MM.1S (cell line): Measurements from ENCODE around the gene DPP9.

ENCODE experiments used
- DNase-seq: peaks from one replicate; pipeline ENCODE4 v3.0.0-alpha.2; 2015
- H2AFZ ChIP-seq: fragments of 300-600 bp; sonication (generic); 2 replicates; pipeline ENCODE4 v1.6.0; 2016; ENCODE audit warnings: antibody characterized with exemption, low read length
- H3F3A ChIP-seq: fragments of 300-600 bp; sonication (generic); 2 replicates; pipeline ENCODE4 v1.6.1; 2016; ENCODE audit warnings: mild to moderate bottlenecking, antibody characterized with exemption, low read length, moderate library complexity, mixed read lengths; ENCODE audit not compliant: insufficient read depth
- H3K27ac ChIP-seq: fragments of 300-600 bp; sonication (generic); 2 replicates; pipeline ENCODE4 v1.5.1; 2016; ENCODE audit warnings: mild to moderate bottlenecking, low read length
- H3K27me3 ChIP-seq: fragments of 300-600 bp; sonication (generic); replicated peaks from 2 replicates; pipeline ENCODE4 v1.6.0; 2016; ENCODE audit warnings: low read length; ENCODE audit not compliant: insufficient read depth
- H3K36me3 ChIP-seq: fragments of 300-600 bp; sonication (generic); replicated peaks from 2 replicates; pipeline ENCODE4 v1.6.1; 2016; ENCODE audit warnings: mild to moderate bottlenecking, low read length, mixed read lengths; ENCODE audit not compliant: insufficient read depth
- H3K4me1 ChIP-seq: fragments of 300-600 bp; sonication (generic); 2 replicates; pipeline ENCODE4 v1.6.1; 2016; ENCODE audit warnings: low read length, mixed read lengths
- H3K4me2 ChIP-seq: fragments of 300-600 bp; sonication (generic); 2 replicates; pipeline ENCODE4 v1.6.0; 2016; ENCODE audit warnings: low read depth, low read length
- H3K4me3 ChIP-seq: fragments of 300-600 bp; sonication (generic); 2 replicates; pipeline ENCODE4 v1.5.1; 2016; ENCODE audit warnings: low read length, mixed read lengths
- H3K79me2 ChIP-seq: fragments of 300-600 bp; sonication (generic); 2 replicates; pipeline ENCODE4 v1.6.1; 2016; ENCODE audit warnings: mixed run types, low read length, mixed read lengths
- H3K9ac ChIP-seq: fragments of 300-600 bp; sonication (generic); 2 replicates; pipeline ENCODE4 v1.6.1; 2016; ENCODE audit warnings: low read length, mixed read lengths
- H3K9me2 ChIP-seq: fragments of 300-600 bp; sonication (generic); replicated peaks from 2 replicates; pipeline ENCODE4 v1.6.1; 2016; ENCODE audit warnings: mild to moderate bottlenecking, low read length, mixed read lengths; ENCODE audit not compliant: insufficient read depth
- H3K9me3 ChIP-seq: fragments of 300-600 bp; sonication (generic); replicated peaks from 2 replicates; pipeline ENCODE4 v1.6.1; 2016; ENCODE audit warnings: mild to moderate bottlenecking, low read length, mixed read lengths; ENCODE audit not compliant: insufficient read depth
- H4K20me1 ChIP-seq: fragments of 300-600 bp; sonication (generic); 2 replicates; pipeline ENCODE4 v1.6.1; 2016; ENCODE audit warnings: mild to moderate bottlenecking, low read length, moderate library complexity, mixed read lengths; ENCODE audit not compliant: insufficient read depth
- EZH2 ChIP-seq: fragments of 300-600 bp; sonication (generic); optimal IDR thresholded peaks from 2 replicates; pipeline ENCODE3; 2017; ENCODE audit warnings: low read depth, mild to moderate bottlenecking, antibody characterized with exemption, low read length, mixed read lengths
- EZH2phosphoT487 ChIP-seq: fragments of 300-600 bp; sonication (generic); IDR thresholded peaks from 2 replicates; pipeline ENCODE4 v1.6.1; 2018; ENCODE audit warnings: antibody characterized with exemption, low read length
- TF ChIP-seq, protein P1 (sequence below): fragments of 300-600 bp; sonication (generic); IDR thresholded peaks from 2 replicates; pipeline ENCODE4 v1.5.1; 2016; ENCODE audit warnings: antibody characterized with exemption, low read length, mixed read lengths

Gene DPP9

DNA sequence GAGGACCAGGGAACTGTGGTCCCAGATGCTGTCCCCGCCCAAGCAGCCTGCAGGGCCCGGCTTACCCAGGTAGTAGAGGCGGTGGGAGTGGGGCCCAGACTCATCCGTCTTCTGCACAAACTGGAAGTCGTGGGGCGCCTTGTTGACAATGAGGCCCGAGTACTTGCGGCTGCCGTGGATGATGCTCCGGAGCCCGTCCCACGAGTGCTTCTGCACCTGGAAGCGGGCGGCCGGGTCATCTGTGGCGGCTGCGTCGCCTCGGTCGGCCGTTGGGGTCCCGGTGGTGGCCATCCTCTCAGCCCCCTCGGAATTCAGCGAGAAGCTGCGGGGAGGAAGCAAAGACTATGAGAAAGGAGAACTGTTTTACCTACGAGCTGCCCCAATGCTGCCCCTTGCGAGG, 9.6 kb downstream of the DPP9 start:
- Histone ChIP-seq H3K27ac (no peak overlapping the region), H2AFZ (no peak overlapping the region), H3K36me3 (peaks cover 7% of the 10 kb centered on the region; the same call in 1 of the 2 replicates), H4K20me1 (no peaks in the 10 kb centered on the region), H3K4me1 (no peaks in the 10 kb centered on the region), H3K79me2 (peaks cover 16% of the 10 kb centered on the region; the same call in 1 of the 2 replicates), H3K9me3 (no peaks in the 10 kb centered on the region), H3K9me2 (no peaks in the 10 kb centered on the region), H3K9ac (no peak overlapping the region), H3K27me3 (no peaks in the 10 kb centered on the region), H3F3A (no peaks in the 10 kb centered on the region), H3K4me2 (no peak overlapping the region), H3K4me3 (no peak overlapping the region)
- TF ChIP-seq EZH2 = no peak
- TF ChIP-seq, protein P1, sequence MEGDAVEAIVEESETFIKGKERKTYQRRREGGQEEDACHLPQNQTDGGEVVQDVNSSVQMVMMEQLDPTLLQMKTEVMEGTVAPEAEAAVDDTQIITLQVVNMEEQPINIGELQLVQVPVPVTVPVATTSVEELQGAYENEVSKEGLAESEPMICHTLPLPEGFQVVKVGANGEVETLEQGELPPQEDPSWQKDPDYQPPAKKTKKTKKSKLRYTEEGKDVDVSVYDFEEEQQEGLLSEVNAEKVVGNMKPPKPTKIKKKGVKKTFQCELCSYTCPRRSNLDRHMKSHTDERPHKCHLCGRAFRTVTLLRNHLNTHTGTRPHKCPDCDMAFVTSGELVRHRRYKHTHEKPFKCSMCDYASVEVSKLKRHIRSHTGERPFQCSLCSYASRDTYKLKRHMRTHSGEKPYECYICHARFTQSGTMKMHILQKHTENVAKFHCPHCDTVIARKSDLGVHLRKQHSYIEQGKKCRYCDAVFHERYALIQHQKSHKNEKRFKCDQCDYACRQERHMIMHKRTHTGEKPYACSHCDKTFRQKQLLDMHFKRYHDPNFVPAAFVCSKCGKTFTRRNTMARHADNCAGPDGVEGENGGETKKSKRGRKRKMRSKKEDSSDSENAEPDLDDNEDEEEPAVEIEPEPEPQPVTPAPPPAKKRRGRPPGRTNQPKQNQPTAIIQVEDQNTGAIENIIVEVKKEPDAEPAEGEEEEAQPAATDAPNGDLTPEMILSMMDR = no peak
- TF ChIP-seq EZH2phosphoT487 = no peak
- DNase-seq = no peak

DNA sequence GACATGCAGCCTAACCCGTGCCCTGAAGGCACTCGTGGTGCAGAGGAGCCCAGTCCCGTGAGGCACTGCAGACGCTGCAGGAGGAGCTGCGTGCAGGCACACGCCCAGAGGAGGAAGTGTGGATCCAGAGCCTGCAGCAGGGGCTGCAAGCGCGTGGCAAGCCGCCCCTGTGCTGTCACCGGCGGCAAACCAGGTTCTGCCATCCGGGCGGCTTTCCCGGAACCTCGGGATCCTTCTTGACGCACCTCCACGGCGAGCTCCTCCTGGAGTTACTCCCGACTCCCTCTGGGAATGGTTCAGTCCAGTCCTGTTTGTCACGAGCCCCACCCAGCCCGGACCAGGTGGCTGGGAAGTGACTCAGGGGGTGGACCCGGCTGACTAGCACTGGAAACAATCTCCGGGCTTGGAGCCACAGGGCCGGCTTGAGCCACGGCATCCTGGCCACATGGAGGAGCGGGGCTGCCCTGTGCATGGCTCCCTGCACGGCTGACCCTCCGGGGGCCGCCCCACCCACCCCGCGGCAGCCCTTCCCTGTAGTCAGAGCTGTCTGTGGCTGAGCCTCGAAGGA, 10.2 kb downstream of the DPP9 start:
- no peak overlapping the region for H3K4me2 ChIP-seq
- no peak for DNase-seq

DNA sequence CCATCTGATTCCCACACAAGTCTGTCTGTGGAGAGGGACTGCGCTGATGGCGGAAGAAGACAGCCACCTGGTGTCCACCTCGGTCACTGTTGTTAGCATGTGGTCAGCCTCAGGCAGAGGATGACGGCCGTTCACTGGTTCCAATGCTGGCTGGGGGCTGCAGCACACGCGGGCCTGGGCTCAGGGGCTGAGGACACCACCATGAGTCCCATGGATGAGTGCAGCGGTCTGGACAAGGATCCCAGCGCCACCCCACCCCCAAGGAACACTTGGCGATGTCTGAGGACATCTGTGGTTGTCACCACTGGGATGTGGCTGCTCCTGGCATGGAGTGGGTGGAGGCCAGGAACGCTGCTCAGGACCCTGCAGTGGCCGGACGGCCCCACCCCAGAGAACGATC, 10.9 kb downstream of the DPP9 start:
- H3F3A ChIP-seq = no peaks in the 10 kb centered on the region
- no peaks in the 10 kb centered on the region for H3K4me1 ChIP-seq
- no peak overlapping the region for H2AFZ ChIP-seq
- TF ChIP-seq, protein P1 = no peak
- TF ChIP-seq EZH2 = no peak
- TF ChIP-seq EZH2phosphoT487 = no peak
- no peaks in the 10 kb centered on the region for H3K9me2 ChIP-seq
- H4K20me1 ChIP-seq = no peaks in the 10 kb centered on the region
- no peak overlapping the region for H3K4me3 ChIP-seq
- peaks cover 9% of the 10 kb centered on the region; the same call in 1 of the 2 replicates for H3K79me2 ChIP-seq
- DNase-seq = no peak
- H3K4me2 ChIP-seq = no peak overlapping the region
- H3K9ac ChIP-seq = no peak overlapping the region
- H3K36me3 ChIP-seq = peaks cover 7% of the 10 kb centered on the region; the same call in 1 of the 2 replicates
- H3K27me3 ChIP-seq = no peaks in the 10 kb centered on the region
- H3K9me3 ChIP-seq = no peaks in the 10 kb centered on the region
- H3K27ac ChIP-seq = no peak overlapping the region

More for the DNA sequence above, 10.2 kb downstream of the DPP9 start:
- no peaks in the 10 kb centered on the region for H4K20me1 ChIP-seq
- H3K27me3 ChIP-seq = no peaks in the 10 kb centered on the region
- no peaks in the 10 kb centered on the region for H3K4me1 ChIP-seq
- TF ChIP-seq, protein P1 = no peak
- TF ChIP-seq EZH2phosphoT487 (no peak), EZH2 (no peak)
- no peak overlapping the region for H3K27ac ChIP-seq
- no peaks in the 10 kb centered on the region for H3K9me2 ChIP-seq
- H3K79me2 ChIP-seq = peaks cover 13% of the 10 kb centered on the region; the same call in 1 of the 2 replicates
- H3K36me3 ChIP-seq = peaks cover 7% of the 10 kb centered on the region; the same call in 1 of the 2 replicates
- H3K4me3 ChIP-seq = no peak overlapping the region
- no peaks in the 10 kb centered on the region for H3K9me3 ChIP-seq
- no peaks in the 10 kb centered on the region for H3F3A ChIP-seq
- H3K9ac ChIP-seq = no peak overlapping the region
- no peak overlapping the region for H2AFZ ChIP-seq
